HG03108 (cell line): ENCODE data around the gene DDO.

Source experiments
- ATAC-seq: cut with Tn5 transposase; IDR thresholded peaks from one replicate; pipeline ENCODE4 v1.9.1; 2021; ENCODE audit warnings: moderate library complexity; ENCODE audit not compliant: unreplicated experiment

Gene DDO

DNA sequence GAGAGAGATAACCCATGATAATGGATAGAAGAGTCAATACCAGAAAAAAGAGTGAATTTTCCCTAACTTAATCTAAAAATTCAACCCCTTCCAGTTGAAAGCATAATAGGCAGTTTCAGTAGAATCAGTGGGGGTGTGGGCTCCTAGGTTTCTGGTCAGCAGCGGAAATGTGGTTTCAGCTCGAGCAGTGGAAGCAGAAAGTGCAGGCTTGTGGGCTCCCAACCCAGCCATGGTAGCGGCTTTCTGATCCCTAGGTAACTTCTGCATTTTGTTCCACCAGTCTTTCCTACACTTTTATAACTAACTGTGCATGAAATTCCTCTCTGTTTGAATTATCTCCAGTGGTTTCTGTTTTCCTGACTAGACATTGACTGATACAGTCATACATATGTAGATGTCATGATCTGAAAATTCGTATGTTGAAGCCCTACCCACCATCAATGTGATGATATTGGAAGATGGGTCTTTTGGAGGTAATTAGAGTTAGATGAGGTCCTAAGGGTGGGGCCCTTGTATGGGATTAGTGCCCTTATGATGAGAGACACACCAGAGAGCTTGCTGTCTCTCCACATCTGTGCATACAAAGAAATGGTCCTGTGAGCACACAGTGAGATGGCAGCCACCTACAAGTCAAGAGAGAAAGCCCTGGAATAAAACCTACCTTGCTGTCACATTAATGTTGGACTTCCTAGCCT, 6.5 kb upstream of the DDO start:
- ATAC-seq: no peak

DNA sequence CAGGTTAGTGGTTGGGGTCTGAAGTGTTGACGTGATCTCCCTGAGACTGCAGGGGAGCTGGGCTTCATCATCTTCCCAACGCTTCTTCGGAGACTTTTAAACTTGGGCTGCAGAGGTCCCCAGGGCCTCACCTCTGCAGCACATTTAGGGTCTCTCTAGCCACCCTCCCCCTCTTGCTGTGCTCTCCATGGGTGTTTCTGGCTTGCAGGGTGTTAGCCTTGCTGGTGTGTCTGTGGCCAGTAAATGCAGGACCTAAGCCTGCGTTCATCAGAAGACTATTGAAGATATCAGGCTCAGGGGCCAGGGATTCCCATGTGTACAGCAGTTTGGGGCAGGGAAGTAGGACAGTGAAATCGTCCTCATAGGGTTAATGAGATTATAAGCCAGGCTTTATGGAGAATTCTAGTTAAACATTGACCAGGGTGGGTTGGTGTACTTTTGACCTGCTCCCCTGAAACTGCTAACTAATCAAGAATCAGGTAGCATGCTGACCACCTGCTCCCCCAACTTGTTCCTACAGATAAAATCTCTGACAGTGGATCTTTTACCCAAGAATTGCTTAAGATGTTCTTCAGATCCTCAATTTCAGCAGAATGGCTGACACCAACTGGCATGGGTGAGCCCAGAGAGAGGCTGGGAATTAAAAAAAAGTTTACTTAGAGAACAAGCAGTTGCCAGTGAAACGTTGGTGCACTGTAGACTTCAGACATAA, 3.8 kb upstream of the DDO start:
- ATAC-seq: no peak

DNA sequence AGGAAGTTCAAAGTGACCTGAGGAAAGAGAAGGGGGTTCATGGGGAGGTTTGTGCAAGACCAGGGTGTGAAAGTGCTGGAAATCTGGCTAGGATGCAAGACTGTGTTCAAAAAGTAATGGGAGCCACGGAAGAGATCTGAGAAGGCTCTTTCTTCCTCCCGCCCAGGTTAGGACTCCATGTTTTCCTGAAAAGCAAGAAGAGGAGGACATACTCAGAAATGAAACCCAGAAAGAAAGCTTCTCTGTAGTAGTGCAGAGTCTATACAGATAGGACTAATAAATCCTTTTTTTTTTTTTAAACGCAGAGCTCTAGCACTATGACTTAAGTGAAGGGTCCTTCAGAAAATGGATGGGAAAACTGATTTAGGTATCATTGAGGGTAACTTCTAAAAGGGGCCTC, 3.2 kb upstream of the DDO start:
- no peak for ATAC-seq

DNA sequence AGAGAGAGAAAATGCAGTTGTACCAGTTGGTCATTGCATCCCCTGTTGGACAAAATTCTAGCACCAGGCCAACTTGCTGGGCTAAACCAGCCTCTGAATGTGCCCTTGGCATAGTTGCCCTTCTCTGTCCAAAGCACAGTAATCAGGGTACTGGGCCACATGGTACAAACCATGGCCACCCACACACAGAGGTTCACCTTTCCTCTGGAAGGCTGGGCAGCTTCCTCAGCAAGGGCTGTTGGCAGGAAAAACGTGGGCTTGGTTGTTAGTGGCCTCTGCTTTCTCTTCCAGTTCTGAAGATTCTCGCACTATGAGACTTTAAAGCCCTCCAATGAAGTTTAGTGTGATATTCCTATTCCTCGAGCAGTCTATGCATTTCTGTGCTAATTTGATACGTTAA, 706 bp downstream of the DDO start:
- ATAC-seq: no peak

DNA sequence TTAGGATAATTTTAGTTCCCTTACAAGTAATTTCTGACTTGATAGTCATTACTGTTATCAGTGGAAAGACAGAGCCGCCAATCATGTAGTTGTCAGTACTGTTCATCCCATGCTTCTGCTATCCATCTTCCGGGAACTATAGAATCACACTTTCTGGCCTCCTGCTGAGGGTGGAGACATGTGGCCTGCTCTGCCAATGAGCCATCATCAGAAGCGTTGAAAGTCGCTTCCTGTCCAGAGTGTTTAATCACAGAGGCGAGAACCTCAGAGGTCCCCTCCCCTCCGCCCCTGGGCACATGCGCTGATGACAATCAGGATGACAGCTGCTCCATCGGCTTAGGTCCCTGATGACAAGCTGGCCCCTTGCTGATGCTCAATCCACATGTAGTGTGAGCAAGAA, 3.0 kb downstream of the DDO start:
- no peak for ATAC-seq

DNA sequence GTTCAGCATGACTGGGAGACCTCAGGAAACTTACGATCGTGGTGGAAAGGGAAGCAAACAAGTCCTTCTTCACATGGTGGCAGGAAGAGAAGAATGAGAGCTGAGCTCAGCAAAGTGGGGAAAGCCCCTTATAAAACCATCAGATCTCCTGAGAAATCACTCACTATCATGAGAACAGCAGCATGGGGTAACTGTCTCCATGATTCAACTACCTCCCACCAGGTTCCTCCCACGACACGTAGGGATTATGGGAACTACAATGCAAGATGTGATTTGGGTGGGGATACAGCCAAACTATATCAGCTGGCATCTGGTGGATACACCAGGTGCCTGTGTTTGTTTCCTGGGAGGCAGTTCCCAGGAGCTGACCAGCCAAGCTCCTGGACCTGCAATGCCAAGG, 4.9 kb downstream of the DDO start:
- no peak for ATAC-seq

DNA sequence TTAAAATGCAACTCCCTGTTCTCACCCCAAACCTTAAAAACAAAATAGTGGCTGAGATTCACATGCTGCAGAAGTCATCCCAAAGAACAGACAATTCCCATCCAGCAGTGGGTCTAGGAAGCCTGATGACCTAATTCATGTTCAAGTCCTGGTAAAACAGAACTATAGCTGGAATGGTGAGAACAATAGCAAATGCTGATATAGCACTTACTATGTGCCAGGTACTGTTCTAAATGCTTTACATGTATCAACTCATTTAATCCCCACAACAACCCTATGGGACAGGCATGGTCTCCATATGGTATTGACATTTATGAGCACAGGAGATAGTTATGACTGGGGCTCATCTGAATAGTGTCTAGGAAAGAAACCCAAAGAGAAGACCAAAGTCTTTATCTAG, 5.6 kb downstream of the DDO start:
- ATAC-seq: no peak

DNA sequence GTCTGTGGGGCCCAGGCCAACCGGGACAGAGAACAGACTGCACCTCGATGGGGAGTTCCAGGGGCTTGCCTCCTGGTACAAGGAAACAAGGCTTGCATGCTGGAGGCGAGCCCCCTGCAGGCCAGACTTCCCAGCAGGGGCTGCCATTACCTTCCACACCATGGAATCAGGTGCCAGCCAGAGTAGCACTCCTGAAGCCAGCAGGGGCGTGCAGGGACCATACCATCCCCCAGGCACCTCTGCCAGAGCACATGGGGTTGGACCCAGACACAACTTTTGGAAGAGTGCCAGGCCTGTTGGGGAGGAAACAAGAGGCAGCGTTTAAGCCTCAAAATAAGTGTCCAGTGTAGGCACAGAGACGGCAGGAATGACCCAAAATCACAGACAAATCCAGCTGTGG, 6.5 kb downstream of the DDO start:
- ATAC-seq: no peak

DNA sequence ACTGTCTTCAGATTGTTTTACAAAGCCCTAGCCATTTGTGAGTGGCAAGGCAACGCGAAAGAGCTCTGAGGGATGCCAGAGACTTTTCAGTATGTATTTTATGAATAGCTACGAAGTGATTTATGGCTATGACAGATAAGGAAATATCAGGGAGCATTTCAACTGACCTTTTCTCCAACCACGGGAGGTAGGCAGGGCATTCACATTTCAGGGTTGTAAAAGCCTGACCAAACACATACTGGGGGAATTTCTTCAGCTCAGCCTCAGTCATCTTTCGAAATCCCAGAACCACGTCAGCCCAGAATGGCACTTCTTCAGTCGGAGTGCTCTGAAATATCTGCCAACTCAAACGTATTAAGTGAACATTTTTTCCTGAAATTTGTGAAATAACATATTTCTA, 10.8 kb downstream of the DDO start:
- no peak for ATAC-seq

DNA sequence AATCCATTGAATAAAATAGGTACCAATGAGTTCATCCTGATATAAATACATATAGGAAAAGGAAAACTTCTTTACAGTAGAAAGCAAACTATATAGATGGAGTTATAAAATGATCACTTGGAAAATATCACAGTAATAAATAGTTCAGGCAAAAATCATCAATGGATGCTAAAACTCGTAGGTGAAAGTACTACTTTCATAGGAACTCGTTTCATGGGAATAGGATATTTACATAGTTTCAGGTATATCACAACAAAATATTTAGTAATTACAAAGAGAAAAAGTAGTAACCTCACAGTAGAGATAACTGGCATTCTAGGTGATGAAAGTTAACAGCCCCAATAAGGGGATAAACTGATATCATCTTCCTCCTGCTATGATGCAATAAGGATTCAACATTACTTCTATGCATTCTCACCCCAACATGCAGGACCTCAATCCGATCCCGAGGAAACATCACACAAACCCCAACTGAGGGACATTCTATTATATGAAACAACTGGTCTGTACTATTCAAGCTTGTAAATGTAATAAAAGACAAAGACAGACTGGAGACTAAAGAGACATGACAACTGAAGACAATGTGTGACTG, 13.7 kb downstream of the DDO start:
- no peak for ATAC-seq

DNA sequence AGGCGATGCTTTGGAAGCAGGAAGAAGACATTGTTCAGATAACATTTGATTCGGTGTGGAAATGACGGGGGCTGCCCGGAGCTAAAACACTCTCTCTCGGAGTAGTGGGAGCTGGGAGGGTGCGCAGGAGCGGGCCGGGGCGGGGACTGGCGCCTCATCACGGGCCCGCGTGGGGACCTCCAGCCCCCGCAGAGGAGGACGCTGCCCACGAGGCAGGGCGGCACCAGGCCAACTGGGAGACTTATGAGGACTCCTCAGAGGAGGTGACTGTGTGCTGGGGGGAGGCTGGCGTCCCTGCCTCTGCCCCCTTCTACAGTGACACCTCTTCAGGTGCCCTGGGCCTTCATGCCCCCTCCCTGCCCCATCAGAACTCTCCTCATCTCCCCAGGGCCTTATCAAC, 15.2 kb downstream of the DDO start:
- no peak for ATAC-seq

DNA sequence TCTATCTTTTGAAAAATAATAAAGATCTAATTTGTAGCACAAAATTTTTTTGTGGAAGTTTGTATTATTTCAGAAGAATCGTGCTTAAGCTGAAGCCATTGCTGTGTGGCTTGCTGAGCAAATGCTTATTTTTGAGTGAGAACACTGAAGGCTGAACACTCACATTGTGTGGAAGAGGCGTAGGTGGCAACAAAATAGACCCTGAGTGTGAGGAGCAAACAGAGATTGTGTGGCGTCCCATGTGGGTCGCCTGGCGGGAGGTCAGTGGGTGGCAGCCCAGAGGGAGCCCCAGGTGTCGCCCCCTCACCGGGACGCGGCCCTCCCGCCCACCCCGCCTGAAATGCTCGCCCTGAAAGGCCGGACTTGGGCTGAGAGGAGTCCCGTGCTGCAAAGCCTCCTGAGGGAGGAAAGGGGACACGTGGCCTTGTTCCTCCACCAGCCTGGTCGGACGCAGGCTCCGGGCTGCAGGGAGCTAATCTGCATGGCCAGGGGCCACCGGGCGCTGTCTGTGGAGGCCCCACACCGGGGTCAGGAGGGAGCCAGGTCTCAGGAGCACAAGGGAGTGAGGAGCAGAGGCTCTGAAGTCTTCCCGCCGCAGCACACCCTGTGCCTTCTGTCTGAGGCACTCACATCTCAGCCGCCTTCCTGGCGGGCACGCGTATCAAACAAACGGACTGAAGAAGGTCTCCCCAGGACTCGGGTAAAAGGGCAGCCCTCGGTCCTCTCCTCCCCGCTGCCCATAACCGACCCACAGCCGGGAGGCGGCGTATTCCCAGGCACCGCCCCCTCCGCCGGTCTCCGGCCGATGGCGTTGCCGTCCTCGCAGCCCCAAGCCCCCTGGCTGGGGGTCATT, 15.9 kb downstream of the DDO start:
- no peak for ATAC-seq

DNA sequence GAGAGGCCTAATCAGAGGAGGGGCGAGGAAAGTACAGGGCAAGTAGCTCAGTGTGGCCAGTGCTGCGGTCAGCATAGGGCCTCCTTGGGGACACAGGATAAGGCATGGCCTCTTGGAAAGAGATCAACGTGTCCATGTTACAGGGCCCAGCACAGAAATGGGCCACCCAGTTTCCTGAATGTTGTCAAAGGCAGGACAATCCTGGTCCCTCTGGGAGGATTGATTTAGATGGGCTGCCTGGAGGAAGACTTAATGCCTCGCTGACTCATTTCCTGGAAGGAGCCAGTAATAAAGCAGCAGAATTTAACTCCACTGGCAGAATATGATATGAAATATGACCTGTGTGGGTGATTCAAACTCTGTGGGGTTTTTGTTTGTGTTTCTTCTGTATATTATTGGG, 16.6 kb downstream of the DDO start:
- ATAC-seq: no peak

DNA sequence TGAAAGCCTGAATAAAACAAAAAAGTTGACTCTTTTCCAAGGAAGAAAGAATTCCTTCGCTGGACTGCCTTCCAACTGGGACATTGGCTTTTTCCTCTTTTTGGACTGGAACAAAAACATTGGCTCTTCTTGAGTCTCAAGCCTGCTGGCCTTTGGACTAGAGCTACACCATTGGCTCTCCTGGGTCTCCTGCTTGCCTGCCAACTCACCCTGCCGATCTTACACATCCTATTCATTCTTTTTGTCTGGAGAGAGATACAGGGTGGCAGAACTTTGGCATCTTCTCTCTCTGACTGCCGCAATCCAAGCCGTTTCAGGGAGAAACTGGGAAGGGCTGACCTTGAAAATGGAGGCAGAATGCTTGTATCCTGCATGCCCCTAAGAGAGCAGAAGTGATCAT, 20.2 kb downstream of the DDO start:
- ATAC-seq: no peak

DNA sequence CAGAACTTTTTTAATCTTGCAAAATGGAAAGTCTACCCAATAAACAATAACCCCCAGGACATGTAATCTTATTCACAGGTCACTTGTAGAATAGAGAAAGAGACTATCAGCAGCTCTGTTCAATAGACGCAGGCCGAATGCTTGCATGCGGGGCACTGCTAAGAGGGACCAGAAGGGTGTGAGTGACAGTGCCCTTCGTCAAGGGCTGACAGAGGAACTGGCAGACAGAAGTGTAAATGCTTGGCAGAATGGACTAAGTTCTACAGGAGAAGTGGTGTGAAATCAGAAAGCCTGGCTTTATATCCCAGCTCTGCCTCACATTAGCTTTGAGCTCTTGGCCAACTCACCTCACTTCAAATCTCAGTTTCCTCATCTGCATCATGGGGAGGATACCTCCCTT, 21.0 kb downstream of the DDO start:
- no peak for ATAC-seq

DNA sequence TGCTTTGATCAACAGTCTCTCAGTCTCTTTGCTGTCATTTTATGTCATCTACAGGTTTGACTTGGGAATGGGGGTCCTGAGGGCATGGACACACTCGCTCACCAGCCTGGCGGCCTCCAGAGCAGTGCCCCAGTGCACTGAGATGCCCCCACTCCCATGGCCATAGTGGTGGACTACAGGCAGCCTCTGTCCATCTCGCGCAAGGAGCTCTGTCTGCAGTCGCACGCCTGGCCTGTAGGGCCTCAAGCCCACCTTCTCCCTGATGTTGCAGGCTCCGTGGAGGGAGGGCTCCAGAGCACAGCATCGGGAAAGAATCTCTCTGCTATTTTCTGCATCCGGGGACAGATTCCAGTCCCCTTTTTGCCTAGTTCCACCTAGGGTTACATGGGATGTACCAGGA, 22.6 kb downstream of the DDO start:
- ATAC-seq: no peak

DNA sequence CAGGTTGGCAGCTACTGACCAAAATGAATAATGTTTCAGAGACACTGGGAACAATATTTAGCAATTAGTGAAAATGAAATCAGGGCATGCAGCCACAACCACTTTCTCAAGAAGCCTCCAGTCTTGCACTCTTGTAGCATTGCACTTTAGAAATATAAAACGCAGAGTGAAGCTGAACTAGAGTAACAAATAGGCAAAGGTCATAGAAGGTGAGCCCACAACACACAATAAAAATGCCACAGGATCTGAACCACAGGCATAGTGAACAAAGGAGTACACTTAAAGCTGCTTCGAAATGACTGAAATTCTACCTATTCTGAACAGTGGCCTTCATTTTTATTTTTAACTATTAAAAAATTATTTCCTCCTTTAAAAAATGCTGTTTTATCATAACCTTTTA, 25.0 kb downstream of the DDO start:
- ATAC-seq: no peak

DNA sequence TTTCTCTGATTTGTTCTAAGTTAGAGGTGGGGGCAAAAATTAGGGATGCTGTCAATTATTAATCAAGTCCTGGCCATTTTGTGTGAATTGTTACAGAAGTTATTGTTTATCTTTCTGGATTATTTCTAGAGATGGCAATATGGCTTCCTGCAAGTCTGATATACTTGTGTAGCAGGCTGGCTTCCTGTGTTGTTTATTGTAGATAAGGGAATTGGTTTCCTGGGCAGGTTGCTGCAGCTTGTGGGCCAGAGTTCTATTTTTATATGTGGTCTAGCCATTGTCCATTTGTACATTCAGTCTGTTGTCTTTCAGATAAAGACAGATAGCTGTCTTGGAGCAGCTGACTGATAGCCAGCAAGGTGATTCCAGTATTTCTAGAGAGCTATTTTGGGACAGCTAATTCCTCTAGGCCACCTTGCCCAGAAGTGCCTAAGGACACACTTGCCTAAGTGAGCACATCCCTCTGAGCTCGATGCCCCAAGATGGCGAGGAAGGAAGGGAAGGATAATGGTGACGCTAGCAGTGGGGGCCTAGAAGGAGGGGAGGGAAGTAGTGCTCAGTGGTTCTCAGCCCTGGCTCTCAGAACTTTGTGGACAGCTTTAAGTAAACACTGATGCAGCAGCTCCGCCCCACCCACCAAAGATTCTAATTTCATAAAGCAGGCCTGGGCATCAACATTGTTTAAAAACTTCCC, 25.5 kb downstream of the DDO start:
- no peak for ATAC-seq

DNA sequence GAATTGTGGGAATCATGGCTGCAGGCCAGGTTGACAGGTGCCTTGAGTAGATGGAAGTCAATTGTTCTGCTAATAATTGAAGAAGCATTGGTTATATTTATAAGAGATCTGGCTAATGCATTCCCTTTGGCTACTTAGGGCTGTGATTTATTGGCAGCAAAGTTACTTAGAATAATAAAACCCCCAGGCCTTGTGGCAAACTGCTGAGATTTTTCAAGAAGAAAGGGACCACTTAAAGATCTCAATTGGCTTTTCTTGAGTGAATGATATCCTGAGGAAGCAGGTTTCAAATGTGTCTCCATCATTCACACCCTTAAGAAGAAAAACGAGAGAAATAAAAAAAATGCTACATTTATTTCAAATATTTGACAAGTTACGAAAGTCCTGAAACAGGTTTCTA, 27.4 kb downstream of the DDO start:
- no peak for ATAC-seq

DNA sequence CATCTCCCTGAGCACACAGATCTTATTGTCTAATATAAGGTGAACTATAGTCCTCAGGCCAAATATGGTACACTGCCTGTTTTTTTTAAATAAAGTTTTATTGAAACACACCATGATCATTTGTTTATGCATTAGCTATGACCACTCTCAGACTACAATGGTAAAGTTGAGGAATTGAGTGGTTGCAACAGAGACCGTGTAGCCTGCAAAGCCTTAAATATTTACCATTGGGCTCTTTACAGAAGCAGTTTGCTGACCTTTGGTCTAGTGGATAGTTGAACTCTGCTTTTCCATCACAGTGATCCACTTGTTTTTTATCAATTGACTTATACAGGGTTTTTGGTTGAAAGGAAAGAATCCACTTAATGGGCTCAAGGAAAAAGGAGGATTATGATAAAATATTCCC, 29.9 kb downstream of the DDO start:
- ATAC-seq: no peak

DNA sequence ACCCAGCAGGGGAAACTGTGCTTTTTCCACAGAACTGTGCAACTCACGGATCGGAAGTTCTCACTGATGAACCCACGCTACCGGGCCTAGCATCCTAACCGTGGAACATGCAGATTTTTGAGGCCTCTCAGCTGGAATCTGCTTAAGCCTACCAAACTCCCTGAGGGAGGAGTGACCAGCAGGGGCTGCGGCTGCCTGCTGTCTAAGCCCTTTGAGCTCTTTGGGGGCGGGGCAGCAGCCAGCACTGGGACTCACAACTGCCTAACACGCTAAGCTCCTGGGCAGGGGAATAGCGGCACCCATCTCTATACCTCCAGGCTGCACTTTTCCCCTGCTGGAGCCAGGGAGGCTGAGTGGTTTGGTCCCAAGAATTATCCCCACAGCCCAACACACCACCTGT, 36.8 kb downstream of the DDO start:
- no peak for ATAC-seq
